ENCODE results near the gene AKT3.

- TF ChIP-seq CTCF (IDR thresholded peaks at IDR 0.05) (no peak), POLR2AphosphoS5 (IDR thresholded peaks at IDR 0.05) (peak in 1 of 2 donors; percentile 50), POLR2A (IDR thresholded peaks at IDR 0.05) (no peak)
These were observed 1.1 kb downstream of the AKT3 start for GRCh38 chr1:243848858-243849420.

Measured in upper lobe of left lung (tissue), 4 donors.